ENCODE data around the gene SDK1. TPM values are rescaled to one million over a fixed set of nuclear protein-coding genes. Genes with fewer than 3 reads are reported as not detected.

SDK1 gene
- total and polyA plus RNA-seq, 2 experiments from 2014 or later = not detected

DNA sequence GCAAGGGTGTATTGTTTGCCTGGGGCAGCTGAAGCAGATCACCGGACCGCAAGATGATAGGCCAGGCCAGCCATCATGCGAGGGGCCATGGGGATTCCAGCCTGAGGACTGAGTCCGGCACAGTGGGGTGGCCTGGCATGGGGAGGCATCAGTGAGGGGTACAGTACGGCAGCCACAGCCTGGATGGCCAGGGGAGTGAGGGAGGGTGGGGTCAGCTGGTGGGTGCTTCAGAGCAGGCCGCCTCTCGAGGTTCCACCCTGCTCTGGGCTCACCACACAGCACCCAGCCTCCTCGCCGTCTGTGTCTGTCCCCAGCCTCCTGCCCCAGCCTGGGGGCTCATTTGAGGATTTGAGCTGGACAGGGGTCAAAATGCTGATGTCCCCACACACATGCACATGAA lies 872.6 kb downstream of the SDK1 start:
- WGBS, 2 experiments (ENCODE audit: low coverage in 1 of 2, low lambda C conversion rate in 2 of 2, missing lambda C conversion rate in 2 of 2) = 58 to 63% methylated on average over 9 of the region's 9 CpGs
- H3K27ac ChIP-seq = no peak overlapping the region
- no peaks in the 10 kb centered on the region for H3K27me3 ChIP-seq (replicated peaks; ENCODE audit: insufficient read depth)
- no peak overlapping the region for H3K4me2 ChIP-seq (ENCODE audit: unreplicated experiment)
- no peak overlapping the region for H3K4me3 ChIP-seq
- H3F3A ChIP-seq (ENCODE audit: insufficient read depth) = no peaks in the 10 kb centered on the region
- no peaks in the 10 kb centered on the region for H4K20me1 ChIP-seq (ENCODE audit: insufficient read depth)
- no peak for DNase-seq
- no peaks in the 10 kb centered on the region for H3K79me2 ChIP-seq (ENCODE audit: insufficient read depth)
- H3K9ac ChIP-seq = no peak overlapping the region
- in situ Hi-C loops (cut with MboI) = no loop called here
- H3K9me3 ChIP-seq (ENCODE audit: low read depth) = no peaks in the 10 kb centered on the region
- no peaks in the 10 kb centered on the region for H3K36me3 ChIP-seq (ENCODE audit: low read depth)
- no peak for TF ChIP-seq EZH2 (IDR thresholded peaks at IDR 0.05; ENCODE audit: insufficient read depth, poor library complexity, severe bottlenecking)
- TF ChIP-seq EZH2phosphoT487 (IDR thresholded peaks at IDR 0.05; ENCODE audit: insufficient read depth, low read depth) = no peak
- H3K4me1 ChIP-seq (ENCODE audit: insufficient read depth) = no peaks in the 10 kb centered on the region
- no peaks in the 10 kb centered on the region for H3K9me2 ChIP-seq (ENCODE audit: insufficient read depth)
- no peak overlapping the region for H2AFZ ChIP-seq

DNA sequence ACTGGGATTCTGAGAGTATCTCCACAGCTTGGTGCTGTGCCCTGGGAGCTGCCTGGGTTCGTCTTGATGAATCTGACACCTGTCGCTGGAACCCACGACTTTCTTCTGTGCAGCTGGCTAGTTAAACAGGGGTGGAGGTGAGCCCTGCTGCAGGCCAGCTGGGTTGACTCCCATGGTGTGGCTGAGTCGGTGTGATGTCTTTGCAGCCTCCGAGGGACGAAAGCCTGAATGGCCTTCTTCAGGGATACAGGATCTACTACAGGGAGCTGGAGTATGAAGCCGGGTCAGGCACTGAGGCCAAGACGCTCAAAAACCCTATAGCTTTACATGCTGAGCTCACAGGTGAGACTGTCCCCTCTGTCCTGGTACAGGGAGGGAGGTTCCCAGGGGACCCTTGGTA lies 873.0 kb downstream of the SDK1 start:
- Histone ChIP-seq H2AFZ (no peak overlapping the region), H4K20me1 (ENCODE audit: insufficient read depth) (no peaks in the 10 kb centered on the region), H3F3A (ENCODE audit: insufficient read depth) (no peaks in the 10 kb centered on the region), H3K79me2 (ENCODE audit: insufficient read depth) (no peaks in the 10 kb centered on the region), H3K9me2 (ENCODE audit: insufficient read depth) (no peaks in the 10 kb centered on the region), H3K27me3 (replicated peaks; ENCODE audit: insufficient read depth) (no peaks in the 10 kb centered on the region), H3K9me3 (ENCODE audit: low read depth) (no peaks in the 10 kb centered on the region), H3K27ac (no peak overlapping the region), H3K36me3 (ENCODE audit: low read depth) (no peaks in the 10 kb centered on the region), H3K4me1 (ENCODE audit: insufficient read depth) (no peaks in the 10 kb centered on the region), H3K4me3 (no peak overlapping the region), H3K9ac (no peak overlapping the region), H3K4me2 (ENCODE audit: unreplicated experiment) (no peak overlapping the region)
- TF ChIP-seq EZH2phosphoT487 (IDR thresholded peaks at IDR 0.05; ENCODE audit: insufficient read depth, low read depth) (no peak), EZH2 (IDR thresholded peaks at IDR 0.05; ENCODE audit: insufficient read depth, poor library complexity, severe bottlenecking) (no peak)
- in situ Hi-C loops (cut with MboI) = no loop called here
- 62 to 64% methylated on average over 8 of the region's 8 CpGs for WGBS, 2 experiments (ENCODE audit: low coverage in 1 of 2, low lambda C conversion rate in 2 of 2, missing lambda C conversion rate in 2 of 2)
- no peak for DNase-seq

DNA sequence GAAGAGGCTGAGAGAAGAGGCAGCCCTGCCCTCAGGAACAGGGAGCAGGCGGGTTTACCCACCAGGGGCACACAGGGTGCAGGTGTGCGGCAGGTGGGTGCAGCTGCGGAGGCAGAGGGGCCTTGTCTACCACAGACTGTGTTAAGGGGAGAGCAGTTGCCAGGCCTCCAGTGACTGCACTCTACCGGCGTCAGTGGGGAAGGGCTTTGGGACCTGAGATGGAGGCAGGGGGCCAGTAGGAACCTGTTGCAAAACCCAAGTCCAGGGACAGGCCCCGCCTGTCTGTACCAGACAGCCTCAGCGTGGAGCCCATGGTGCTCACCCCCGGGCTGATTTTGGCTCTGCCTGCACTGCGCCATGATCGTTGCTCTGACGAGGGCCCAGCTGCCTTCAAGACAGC lies 873.4 kb downstream of the SDK1 start:
- Histone ChIP-seq H3K79me2 (ENCODE audit: insufficient read depth) (no peaks in the 10 kb centered on the region), H3K9me2 (ENCODE audit: insufficient read depth) (no peaks in the 10 kb centered on the region), H3K36me3 (ENCODE audit: low read depth) (no peaks in the 10 kb centered on the region), H3F3A (ENCODE audit: insufficient read depth) (no peaks in the 10 kb centered on the region), H4K20me1 (ENCODE audit: insufficient read depth) (no peaks in the 10 kb centered on the region), H3K4me2 (ENCODE audit: unreplicated experiment) (no peak overlapping the region), H3K27ac (no peak overlapping the region), H3K9me3 (ENCODE audit: low read depth) (no peaks in the 10 kb centered on the region), H3K4me1 (ENCODE audit: insufficient read depth) (no peaks in the 10 kb centered on the region), H3K27me3 (replicated peaks; ENCODE audit: insufficient read depth) (no peaks in the 10 kb centered on the region), H3K9ac (no peak overlapping the region), H2AFZ (no peak overlapping the region), H3K4me3 (no peak overlapping the region)
- 62 to 73% methylated on average over 10 to 11 of the region's 11 CpGs for WGBS, 2 experiments (ENCODE audit: low coverage in 1 of 2, low lambda C conversion rate in 2 of 2, missing lambda C conversion rate in 2 of 2)
- TF ChIP-seq EZH2phosphoT487 (IDR thresholded peaks at IDR 0.05; ENCODE audit: insufficient read depth, low read depth) (no peak), EZH2 (IDR thresholded peaks at IDR 0.05; ENCODE audit: insufficient read depth, poor library complexity, severe bottlenecking) (no peak)
- DNase-seq = no peak
- in situ Hi-C loops (cut with MboI) = no loop called here

DNA sequence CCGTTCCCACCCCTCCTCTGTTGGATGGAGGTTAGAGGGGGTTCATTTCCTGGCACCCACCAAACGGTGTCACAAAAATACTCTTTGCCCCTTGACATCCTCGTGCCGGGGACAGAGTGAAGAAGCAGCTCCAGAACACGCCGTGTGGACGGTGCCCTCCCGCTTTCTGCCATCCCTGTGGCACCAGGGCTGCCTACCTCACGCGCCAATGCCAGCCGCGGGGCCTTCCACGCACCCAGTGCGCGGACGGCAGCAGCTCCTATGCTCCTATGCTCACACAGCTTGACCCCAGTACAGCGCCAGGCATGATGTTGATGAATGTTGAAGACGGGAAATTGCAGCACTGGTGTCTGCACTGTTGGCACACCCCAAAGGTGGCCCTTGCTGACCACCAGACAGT lies 873.8 kb downstream of the SDK1 start:
- Histone ChIP-seq H3K27ac (no peak overlapping the region), H3K4me1 (ENCODE audit: insufficient read depth) (no peaks in the 10 kb centered on the region), H4K20me1 (ENCODE audit: insufficient read depth) (no peaks in the 10 kb centered on the region), H3K4me2 (ENCODE audit: unreplicated experiment) (no peak overlapping the region), H2AFZ (no peak overlapping the region), H3K4me3 (no peak overlapping the region), H3K36me3 (ENCODE audit: low read depth) (no peaks in the 10 kb centered on the region), H3K9me2 (ENCODE audit: insufficient read depth) (no peaks in the 10 kb centered on the region), H3K9me3 (ENCODE audit: low read depth) (no peaks in the 10 kb centered on the region), H3F3A (ENCODE audit: insufficient read depth) (no peaks in the 10 kb centered on the region), H3K9ac (no peak overlapping the region), H3K79me2 (ENCODE audit: insufficient read depth) (no peaks in the 10 kb centered on the region), H3K27me3 (replicated peaks; ENCODE audit: insufficient read depth) (no peaks in the 10 kb centered on the region)
- DNase-seq = no peak
- WGBS, 2 experiments (ENCODE audit: low coverage in 1 of 2, low lambda C conversion rate in 2 of 2, missing lambda C conversion rate in 2 of 2) = 76 to 79% methylated on average over 16 to 18 of the region's 18 CpGs
- TF ChIP-seq EZH2phosphoT487 (IDR thresholded peaks at IDR 0.05; ENCODE audit: insufficient read depth, low read depth) (no peak), EZH2 (IDR thresholded peaks at IDR 0.05; ENCODE audit: insufficient read depth, poor library complexity, severe bottlenecking) (no peak)
- in situ Hi-C loops (cut with MboI) = no loop called here

DNA sequence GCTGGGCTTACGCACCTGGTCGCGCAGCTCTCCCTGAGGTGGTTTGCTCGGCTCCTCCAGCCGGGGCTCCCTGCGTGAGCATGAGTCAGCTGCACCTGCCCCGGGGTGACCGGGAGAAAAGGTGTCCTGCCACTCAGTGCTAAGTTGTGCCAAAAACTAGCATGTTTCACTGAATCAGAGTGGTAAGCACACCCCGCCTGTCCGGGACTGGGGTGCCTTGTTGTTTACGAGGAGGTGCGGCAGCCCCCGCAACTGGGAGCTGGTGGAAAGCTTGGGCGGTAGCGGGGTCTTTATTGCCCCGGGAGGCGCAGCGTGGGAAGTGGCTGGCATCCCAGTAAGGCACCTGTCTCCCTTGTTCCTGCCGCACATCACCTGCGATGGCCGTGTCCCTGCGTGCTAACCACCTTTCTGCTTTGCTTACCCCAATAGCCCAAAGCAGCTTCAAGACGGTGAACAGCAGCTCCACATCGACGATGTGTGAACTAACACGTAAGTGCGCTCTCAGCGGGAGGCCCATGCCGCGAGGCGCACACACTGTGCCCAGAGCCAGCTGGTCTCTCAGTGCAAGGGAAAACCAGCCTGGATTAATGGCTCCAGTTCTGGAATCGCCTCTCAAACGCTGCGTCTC lies 874.4 kb downstream of the SDK1 start:
- Histone ChIP-seq H3F3A (ENCODE audit: insufficient read depth) (no peaks in the 10 kb centered on the region), H3K36me3 (ENCODE audit: low read depth) (no peaks in the 10 kb centered on the region), H3K27ac (no peak overlapping the region), H3K27me3 (replicated peaks; ENCODE audit: insufficient read depth) (no peaks in the 10 kb centered on the region), H3K79me2 (ENCODE audit: insufficient read depth) (no peaks in the 10 kb centered on the region), H2AFZ (no peak overlapping the region), H3K4me3 (no peak overlapping the region), H3K9ac (no peak overlapping the region), H3K9me3 (ENCODE audit: low read depth) (no peaks in the 10 kb centered on the region), H3K4me1 (ENCODE audit: insufficient read depth) (no peaks in the 10 kb centered on the region), H3K4me2 (ENCODE audit: unreplicated experiment) (no peak overlapping the region), H4K20me1 (ENCODE audit: insufficient read depth) (no peaks in the 10 kb centered on the region), H3K9me2 (ENCODE audit: insufficient read depth) (no peaks in the 10 kb centered on the region)
- TF ChIP-seq EZH2phosphoT487 (IDR thresholded peaks at IDR 0.05; ENCODE audit: insufficient read depth, low read depth) (no peak), EZH2 (IDR thresholded peaks at IDR 0.05; ENCODE audit: insufficient read depth, poor library complexity, severe bottlenecking) (no peak)
- DNase-seq = no peak
- WGBS, 2 experiments (ENCODE audit: low coverage in 1 of 2, low lambda C conversion rate in 2 of 2, missing lambda C conversion rate in 2 of 2) = 84 to 87% methylated on average over 33 of the region's 34 CpGs
- in situ Hi-C loops (cut with MboI) = no loop called here

Measured in GM23248 (cell line).